ENCODE measurements around the gene RASGRF1.
"Not testable (repeated sequence)": the region's sequence is repeated elsewhere in the genome, so short reads cannot be mapped to it uniquely, and the experiment has no call there.

RASGRF1 gene

GRCh38 chr15:78931439-78932257 is 158.9 kb downstream of the RASGRF1 start:
- no peak for DNase-seq (ENCODE audit: low read depth)
- TF ChIP-seq, protein P1, sequence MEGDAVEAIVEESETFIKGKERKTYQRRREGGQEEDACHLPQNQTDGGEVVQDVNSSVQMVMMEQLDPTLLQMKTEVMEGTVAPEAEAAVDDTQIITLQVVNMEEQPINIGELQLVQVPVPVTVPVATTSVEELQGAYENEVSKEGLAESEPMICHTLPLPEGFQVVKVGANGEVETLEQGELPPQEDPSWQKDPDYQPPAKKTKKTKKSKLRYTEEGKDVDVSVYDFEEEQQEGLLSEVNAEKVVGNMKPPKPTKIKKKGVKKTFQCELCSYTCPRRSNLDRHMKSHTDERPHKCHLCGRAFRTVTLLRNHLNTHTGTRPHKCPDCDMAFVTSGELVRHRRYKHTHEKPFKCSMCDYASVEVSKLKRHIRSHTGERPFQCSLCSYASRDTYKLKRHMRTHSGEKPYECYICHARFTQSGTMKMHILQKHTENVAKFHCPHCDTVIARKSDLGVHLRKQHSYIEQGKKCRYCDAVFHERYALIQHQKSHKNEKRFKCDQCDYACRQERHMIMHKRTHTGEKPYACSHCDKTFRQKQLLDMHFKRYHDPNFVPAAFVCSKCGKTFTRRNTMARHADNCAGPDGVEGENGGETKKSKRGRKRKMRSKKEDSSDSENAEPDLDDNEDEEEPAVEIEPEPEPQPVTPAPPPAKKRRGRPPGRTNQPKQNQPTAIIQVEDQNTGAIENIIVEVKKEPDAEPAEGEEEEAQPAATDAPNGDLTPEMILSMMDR (IDR thresholded peaks at IDR 0.05; ENCODE audit: insufficient read depth, low read depth, low read length, missing control alignments) = no peak

DNA sequence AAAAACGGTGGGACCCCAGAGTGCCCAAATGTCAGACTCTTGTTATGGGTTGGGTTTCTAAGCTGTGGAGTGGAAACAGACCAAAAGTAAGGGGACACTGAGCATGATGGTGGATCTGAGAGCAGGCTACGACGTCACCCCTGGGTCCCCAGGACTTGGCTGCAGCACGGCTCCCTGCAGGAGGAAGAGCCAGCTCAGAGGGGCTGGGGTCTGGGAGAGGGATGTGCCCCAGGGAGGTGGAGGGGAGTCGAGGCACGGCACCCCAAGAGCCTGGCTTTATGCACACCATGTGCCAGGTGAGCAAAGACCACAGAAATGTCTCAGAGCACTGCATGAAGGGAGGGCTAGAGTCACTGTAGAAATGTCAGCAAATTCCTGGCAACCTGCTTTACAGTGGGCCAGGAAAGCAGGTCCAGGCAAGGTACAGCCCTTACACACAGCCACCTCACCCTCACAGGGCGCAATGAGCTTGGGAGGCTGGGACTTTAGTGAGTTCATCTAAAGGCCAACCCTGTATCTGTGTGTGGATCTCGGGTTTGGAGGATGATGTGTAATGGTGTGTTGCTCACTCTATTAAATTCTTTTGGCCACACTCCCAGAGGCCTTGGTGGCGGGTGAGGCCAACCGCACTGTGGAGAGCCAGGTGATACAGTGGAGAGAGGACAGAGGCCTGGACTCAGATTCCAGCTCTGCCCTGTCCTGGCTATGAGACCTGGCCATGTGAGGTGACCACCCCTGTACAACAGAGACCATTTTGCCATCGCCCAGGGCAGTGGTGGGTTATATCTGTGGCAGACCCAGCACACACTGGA is 159.8 kb downstream of the RASGRF1 start:
- DNase-seq (ENCODE audit: low read depth) = peak; percentile 99
- TF ChIP-seq, protein P1 (IDR thresholded peaks at IDR 0.05; ENCODE audit: insufficient read depth, low read depth, low read length, missing control alignments) = no peak
- H3K4me3 ChIP-seq (ENCODE audit: low read length) = no peak overlapping the region

More at GRCh38 chr15:78931439-78932257, 158.9 kb downstream of the RASGRF1 start:
- no peak overlapping the region for H3K4me3 ChIP-seq (ENCODE audit: low read length)

- TF ChIP-seq, protein P1 (IDR thresholded peaks at IDR 0.05; ENCODE audit: insufficient read depth, low read depth, low read length, missing control alignments) = no peak
- H3K4me3 ChIP-seq (ENCODE audit: low read length) = no peak overlapping the region
- peak; percentile 46 for DNase-seq (ENCODE audit: low read depth)
Observed at GRCh38 chr15:78929536-78930264, 160.9 kb downstream of the RASGRF1 start.

DNA sequence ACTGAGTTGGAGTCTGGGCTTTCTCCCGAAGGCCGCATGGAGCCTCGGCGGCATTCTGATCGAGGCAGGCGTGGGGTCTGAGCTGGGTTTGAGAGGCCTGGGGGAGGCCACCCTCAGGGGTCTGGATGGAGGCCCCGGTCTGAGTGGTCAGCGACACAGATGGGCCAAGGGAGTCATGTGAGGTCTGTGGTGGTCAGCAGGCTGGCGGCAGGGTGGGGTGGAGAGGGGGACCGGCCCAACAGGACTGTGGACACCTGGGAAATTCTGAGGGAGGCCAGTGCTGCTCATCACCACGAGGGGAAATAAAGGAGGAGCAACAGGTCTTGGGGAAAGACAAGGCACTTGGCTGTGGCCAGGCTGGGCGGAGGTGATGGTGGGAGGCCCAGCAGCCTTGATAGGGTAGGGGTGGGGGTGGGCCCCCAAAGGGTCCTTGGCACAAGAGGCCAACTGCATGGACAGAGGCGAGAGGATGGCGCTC is 161.9 kb downstream of the RASGRF1 start:
- TF ChIP-seq, protein P1 (IDR thresholded peaks at IDR 0.05; ENCODE audit: insufficient read depth, low read depth, low read length, missing control alignments) = no peak
- no peak for DNase-seq (ENCODE audit: low read depth)

DNA sequence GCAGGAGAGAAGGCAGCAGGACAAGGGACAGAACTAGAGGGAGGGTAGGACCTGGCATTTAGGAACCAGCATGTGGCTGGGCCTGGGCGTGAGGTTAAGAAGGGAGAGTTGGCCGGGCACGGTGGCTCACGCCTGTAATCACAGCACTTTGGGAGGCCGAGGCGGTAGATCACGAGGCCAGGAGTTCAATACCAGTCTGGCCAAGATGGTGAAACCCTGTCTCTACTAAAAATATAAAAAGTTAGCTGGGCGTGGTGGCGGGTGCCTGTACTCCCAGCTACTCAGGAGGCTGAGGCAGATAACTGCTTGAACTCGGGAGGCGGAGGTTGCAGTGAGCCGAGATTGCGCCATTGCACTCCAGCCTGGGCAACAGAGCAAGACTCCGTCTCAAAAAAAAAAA is 162.4 kb downstream of the RASGRF1 start:
- DNase-seq (ENCODE audit: low read depth); H3K4me3 ChIP-seq (ENCODE audit: low read length): not testable (repeated sequence)

More for the DNA sequence above, 161.9 kb downstream of the RASGRF1 start:
- no peak overlapping the region for H3K4me3 ChIP-seq (ENCODE audit: low read length)

GRCh38 chr15:78927077-78927790 is 163.3 kb downstream of the RASGRF1 start:
- peak; percentile 48 for DNase-seq (ENCODE audit: low read depth)
- TF ChIP-seq, protein P1 (IDR thresholded peaks at IDR 0.05; ENCODE audit: insufficient read depth, low read depth, low read length, missing control alignments) = no peak
- no peak overlapping the region for H3K4me3 ChIP-seq (ENCODE audit: low read length)

Data from epithelial cell of esophagus (primary cell).